Measurements from ENCODE around the gene PLA2G2E. TPM values are rescaled to one million over a fixed set of nuclear protein-coding genes. Genes with fewer than 3 reads are reported as not detected.

PLA2G2E gene
- total RNA-seq, 2 experiments from 2014 or later = not detected

DNA sequence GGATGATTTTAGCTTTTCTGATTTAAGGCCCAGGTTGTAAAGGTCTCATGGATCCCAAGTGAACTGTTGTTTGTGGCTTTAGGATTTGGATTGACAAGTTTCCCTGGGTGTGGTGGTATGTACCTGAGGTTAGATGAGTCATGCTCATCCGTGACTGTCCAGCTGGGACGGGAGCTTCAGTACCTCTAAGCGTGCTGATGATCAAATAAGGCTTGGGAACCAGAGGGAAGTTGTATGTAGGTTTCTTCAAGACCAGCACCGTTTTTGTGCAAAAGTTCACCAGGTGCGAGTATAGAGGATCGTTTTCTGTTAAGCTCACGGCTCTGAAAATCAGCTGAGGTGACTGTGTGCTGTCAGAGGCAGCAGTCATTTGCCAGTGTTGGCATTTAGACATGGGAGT, 19.8 kb downstream of the PLA2G2E start:
- Mint-ChIP-seq H3K9me3 (ENCODE audit: low read depth) (no peaks in the 10 kb centered on the region), H3K36me3 (ENCODE audit: low read depth) (peaks cover 49% of the 10 kb centered on the region), H3K4me1 (no peaks in the 10 kb centered on the region), H3K27ac (no peak overlapping the region), H3K4me3 (no peak overlapping the region), H3K27me3 (no peaks in the 10 kb centered on the region)
- intact Hi-C loops (cut with DNase I, micrococcal nuclease) = no loop called here
- ChIA-PET CTCF (interaction anchor here (0.8 kb wide), 1 partner anchor 10 kb away, joined by 4 read pairs; no protein-coding TSS in a partner anchor), POLR2A (no interaction called here)
- ATAC-seq (no peak), DNase-seq (no peak)

DNA sequence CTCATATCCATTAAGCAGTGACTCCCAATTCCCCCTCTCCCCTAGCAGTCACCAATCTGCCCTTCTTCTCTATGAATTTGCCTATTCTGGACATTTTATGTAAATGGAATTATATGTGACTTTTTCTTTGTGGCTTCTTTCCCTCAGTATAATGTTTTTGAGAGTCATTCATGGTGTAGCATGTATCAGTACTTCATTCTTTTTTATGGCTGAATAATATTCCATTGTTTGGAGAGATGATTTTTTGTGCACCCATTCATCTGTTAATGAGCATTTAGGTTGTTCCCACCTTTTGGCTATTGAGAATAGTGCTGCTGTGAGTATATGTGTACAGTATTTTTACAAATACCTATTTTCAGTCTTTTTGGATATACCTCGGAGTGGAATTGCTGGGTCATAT, 21.8 kb downstream of the PLA2G2E start:
- ATAC-seq = no peak
- H3K9me3 Mint-ChIP-seq (ENCODE audit: low read depth) = no peaks in the 10 kb centered on the region
- no peak for DNase-seq
- CTCF ChIA-PET = no interaction called here
- intact Hi-C loops (cut with DNase I, micrococcal nuclease) = no loop called here
- POLR2A ChIA-PET = no interaction called here
- no peak overlapping the region for H3K4me3 Mint-ChIP-seq
- H3K36me3 Mint-ChIP-seq (ENCODE audit: low read depth) = peaks cover 45% of the 10 kb centered on the region
- H3K27me3 Mint-ChIP-seq = no peaks in the 10 kb centered on the region
- no peaks in the 10 kb centered on the region for H3K4me1 Mint-ChIP-seq
- H3K27ac Mint-ChIP-seq = no peak overlapping the region

DNA sequence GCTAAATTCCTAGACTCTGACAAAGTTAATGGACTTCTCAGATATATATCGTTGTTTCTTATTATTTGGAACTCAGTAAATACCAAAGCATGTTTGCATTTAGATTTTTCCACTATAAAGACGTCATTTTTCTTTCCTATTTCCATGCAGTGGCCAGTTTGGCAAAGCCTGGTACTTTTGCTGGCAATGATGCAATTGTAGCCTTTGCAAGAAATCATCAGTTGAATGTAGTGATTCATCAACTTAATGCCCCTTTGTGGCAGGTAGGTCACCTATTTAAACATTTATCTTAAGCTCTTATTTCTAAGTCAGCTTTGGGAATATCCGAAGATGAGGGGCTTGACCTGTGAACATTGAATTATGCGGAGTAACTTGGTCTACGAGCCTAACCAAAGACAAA, 29.2 kb downstream of the PLA2G2E start:
- DNase-seq = no peak
- no peaks in the 10 kb centered on the region for H3K9me3 Mint-ChIP-seq (ENCODE audit: low read depth)
- no peak overlapping the region for H3K4me3 Mint-ChIP-seq
- H3K27ac Mint-ChIP-seq = no peak overlapping the region
- H3K36me3 Mint-ChIP-seq (ENCODE audit: low read depth) = peaks cover 38% of the 10 kb centered on the region
- intact Hi-C loops (cut with DNase I, micrococcal nuclease) = no loop called here
- peaks cover 1% of the 10 kb centered on the region for H3K4me1 Mint-ChIP-seq
- no peak for ATAC-seq
- POLR2A ChIA-PET = no interaction called here
- CTCF ChIA-PET = interaction anchor here (0.6 to 3.2 kb wide), 5 partner anchors 9 to 512 kb away, joined by 3 to 20 read pairs (median 3); partner anchors contain the start of gene OTUD3
- H3K27me3 Mint-ChIP-seq = no peaks in the 10 kb centered on the region

DNA sequence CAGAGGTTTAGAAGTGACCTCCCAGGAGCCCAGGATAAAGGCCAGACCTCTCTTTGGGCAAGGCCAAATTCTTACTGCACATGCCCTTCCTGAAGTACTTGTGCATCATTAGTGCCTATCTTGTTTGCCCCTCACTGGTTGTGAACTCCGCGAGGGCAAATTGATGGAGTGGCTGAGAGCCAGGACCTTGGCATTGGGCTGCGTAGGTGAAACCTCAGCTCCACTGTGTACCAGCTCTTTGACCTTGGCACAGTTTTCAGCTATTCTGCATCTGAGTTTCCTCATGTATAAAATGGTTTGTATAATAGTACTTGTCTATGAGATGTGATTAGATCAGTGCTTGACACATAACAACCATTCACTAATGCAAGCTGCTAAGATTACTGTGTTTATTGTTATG, 29.7 kb downstream of the PLA2G2E start:
- Mint-ChIP-seq H3K4me1 (peaks cover 2% of the 10 kb centered on the region), H3K36me3 (ENCODE audit: low read depth) (peaks cover 33% of the 10 kb centered on the region), H3K27ac (no peak overlapping the region), H3K27me3 (no peaks in the 10 kb centered on the region), H3K4me3 (no peak overlapping the region), H3K9me3 (ENCODE audit: low read depth) (no peaks in the 10 kb centered on the region)
- ChIA-PET CTCF (interaction anchor here (0.6 to 3.2 kb wide), 5 partner anchors 10 to 511 kb away, joined by 3 to 20 read pairs (median 3); partner anchors contain the start of gene OTUD3), POLR2A (no interaction called here)
- no peak for ATAC-seq
- no peak for DNase-seq
- intact Hi-C loops (cut with DNase I, micrococcal nuclease) = no loop called here

DNA sequence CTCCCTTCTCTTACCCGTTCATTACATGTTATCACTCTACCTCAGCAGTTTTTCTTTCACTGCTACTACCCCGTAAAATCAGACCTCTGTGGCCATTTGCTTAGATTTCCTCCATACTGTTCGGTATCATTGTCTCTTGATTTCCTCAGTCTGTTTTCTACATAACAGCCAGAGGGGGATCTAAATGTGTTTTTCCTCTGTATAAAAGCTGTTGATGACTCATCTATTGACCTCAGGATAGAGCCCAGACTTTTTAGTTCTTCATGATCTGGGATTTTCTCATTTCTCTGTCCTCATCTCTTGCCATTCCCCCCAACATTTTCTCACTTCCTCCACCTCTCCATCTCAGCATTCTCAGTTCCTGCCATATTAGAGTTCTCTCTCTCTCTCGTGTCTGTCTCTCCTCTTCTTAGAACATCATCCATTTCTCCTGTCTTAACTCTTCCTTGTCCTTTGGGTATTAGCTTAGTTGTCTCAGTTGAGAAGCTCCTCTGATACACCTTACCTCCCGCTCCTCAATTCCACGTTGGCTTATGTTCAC, 30.7 kb downstream of the PLA2G2E start:
- Mint-ChIP-seq H3K27me3 (no peaks in the 10 kb centered on the region), H3K4me3 (no peak overlapping the region), H3K9me3 (ENCODE audit: low read depth) (no peaks in the 10 kb centered on the region), H3K36me3 (ENCODE audit: low read depth) (peaks cover 33% of the 10 kb centered on the region), H3K4me1 (peaks cover 10% of the 10 kb centered on the region), H3K27ac (no peak overlapping the region)
- POLR2A ChIA-PET = no interaction called here
- DNase-seq = no peak
- intact Hi-C loops (cut with DNase I, micrococcal nuclease) = no loop called here
- ATAC-seq = no peak
- CTCF ChIA-PET = interaction anchor here (1.0 to 3.2 kb wide), 2 partner anchors 10 to 188 kb away, joined by 3 to 20 read pairs; partner anchors contain the start of gene OTUD3

DNA sequence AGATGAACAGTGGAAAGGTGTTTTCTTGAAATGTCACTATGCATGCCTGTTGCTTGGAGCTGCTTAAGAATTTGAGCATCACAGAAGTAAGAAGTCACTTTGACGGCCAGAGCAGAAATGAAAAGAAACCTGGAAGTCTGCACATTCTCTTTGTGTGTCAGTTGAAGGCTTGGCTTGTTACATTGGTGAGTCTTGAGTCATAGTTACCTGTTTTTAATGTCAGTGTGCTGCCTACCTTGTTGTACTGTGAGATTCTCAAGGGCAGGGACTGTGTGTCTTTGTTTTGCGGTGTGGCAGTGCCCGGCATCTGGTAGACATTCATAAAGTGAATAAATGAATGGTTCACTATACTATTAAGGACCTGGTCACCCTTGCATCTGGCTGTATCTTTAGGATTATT, 31.3 kb downstream of the PLA2G2E start:
- ChIA-PET CTCF (no interaction called here), POLR2A (no interaction called here)
- peaks cover 10% of the 10 kb centered on the region for H3K4me1 Mint-ChIP-seq
- ATAC-seq = no peak
- H3K27me3 Mint-ChIP-seq = no peaks in the 10 kb centered on the region
- intact Hi-C loops (cut with DNase I, micrococcal nuclease) = no loop called here
- no peaks in the 10 kb centered on the region for H3K9me3 Mint-ChIP-seq (ENCODE audit: low read depth)
- H3K27ac Mint-ChIP-seq = no peak overlapping the region
- H3K36me3 Mint-ChIP-seq (ENCODE audit: low read depth) = peaks cover 29% of the 10 kb centered on the region
- no peak for DNase-seq
- no peak overlapping the region for H3K4me3 Mint-ChIP-seq

DNA sequence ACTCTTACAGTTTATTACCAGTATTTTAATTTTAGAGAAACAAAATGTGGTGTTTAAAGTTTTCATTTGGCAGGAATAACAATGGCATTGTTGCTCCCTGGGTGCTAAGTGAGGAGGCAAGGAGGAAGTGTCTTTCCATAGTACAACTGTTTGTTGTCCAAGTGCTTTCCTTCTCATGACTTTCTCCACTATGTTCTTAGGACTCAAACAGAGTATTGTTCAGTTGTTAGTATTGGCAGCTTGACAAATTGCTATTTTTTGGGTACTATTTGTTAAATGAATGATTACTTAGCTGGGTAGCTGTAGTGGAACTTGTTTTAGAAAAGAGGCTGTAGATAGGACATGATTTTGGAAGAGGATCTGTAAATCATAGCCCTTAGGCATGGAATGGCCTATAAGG, 33.8 kb downstream of the PLA2G2E start:
- ATAC-seq (no peak), DNase-seq (no peak)
- H3K36me3 Mint-ChIP-seq (ENCODE audit: low read depth) = peaks cover 17% of the 10 kb centered on the region
- intact Hi-C loops (cut with DNase I, micrococcal nuclease) = loop anchor here in 1 of 2 experiments (10.0 kb wide), 1 partner anchor 985 kb away; the partner anchor contains the start of gene ALDH4A1
- ChIA-PET CTCF (no interaction called here), POLR2A (no interaction called here)
- H3K27me3 Mint-ChIP-seq = no peaks in the 10 kb centered on the region
- H3K9me3 Mint-ChIP-seq (ENCODE audit: low read depth) = no peaks in the 10 kb centered on the region
- peaks cover 24% of the 10 kb centered on the region for H3K4me1 Mint-ChIP-seq
- no peak overlapping the region for H3K27ac Mint-ChIP-seq
- H3K4me3 Mint-ChIP-seq = no peak overlapping the region

DNA sequence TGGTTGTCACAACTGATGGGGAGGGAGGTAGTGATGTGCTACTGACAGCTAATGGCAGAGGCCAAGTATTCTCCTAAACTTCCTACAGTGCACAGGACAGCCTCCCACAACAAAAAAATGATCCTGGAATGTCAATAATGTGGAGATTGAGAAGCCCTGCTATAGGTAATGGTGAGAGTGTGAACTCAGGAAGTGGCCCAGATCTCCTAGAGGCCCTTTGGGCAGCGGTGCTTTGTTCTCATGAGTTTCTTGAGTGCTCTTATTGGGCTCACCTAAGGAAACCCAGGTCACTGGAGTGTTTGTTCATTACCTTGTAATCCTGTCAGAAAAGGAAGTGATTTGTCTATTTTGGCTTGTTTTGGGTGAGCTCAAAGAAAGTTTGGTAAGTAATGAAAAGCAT, 35.3 kb downstream of the PLA2G2E start:
- ATAC-seq (no peak), DNase-seq (no peak)
- H3K27me3 Mint-ChIP-seq = no peaks in the 10 kb centered on the region
- H3K27ac Mint-ChIP-seq = no peak overlapping the region
- peaks cover 40% of the 10 kb centered on the region for H3K4me1 Mint-ChIP-seq
- H3K4me3 Mint-ChIP-seq = no peak overlapping the region
- H3K9me3 Mint-ChIP-seq (ENCODE audit: low read depth) = no peaks in the 10 kb centered on the region
- POLR2A ChIA-PET = no interaction called here
- intact Hi-C loops (cut with DNase I, micrococcal nuclease) = loop anchor here in 1 of 2 experiments (10.0 kb wide), 1 partner anchor 983 kb away; the partner anchor contains the start of gene ALDH4A1
- peaks cover 16% of the 10 kb centered on the region for H3K36me3 Mint-ChIP-seq (ENCODE audit: low read depth)
- CTCF ChIA-PET = no interaction called here

DNA sequence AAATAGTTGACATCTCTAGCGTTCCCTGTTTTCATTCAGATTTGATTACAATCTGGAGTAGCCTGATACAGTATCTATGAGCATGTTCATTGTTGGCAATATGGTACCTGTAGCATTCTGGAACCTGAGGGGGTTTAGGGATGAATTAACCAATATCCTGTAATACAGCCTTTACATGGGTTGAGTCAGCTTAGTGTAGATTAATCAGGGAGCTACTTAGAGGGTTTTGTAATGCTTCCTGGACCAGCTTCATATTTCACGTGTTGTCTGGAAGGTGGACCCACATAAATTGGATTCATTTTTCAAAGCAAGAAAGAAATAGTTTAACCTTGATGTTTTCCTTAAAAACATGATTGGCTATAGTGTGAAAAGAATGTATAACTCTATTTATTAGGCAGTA, 37.6 kb downstream of the PLA2G2E start:
- CTCF ChIA-PET = interaction anchor here (0.6 to 1.4 kb wide), 3 partner anchors 24 to 64 kb away, joined by 3 read pairs; no protein-coding TSS in a partner anchor

DNA sequence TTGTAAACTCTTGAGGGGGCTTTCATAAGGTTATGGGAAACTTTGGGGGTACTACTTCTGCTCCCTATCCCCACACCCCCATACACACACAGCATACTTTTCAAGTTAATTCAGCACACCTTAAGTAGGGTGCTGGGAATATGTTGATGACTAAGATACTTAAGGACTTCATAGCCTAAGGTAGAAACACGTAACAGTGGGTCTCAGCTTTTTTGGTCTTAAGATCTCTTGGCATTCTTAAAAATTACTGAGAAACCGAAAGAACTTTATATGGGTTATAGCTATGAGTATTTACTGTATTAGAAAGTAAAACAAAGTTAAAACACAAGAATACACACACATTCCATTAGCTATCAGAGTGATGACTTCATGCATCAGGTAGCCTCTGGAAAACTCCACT, 39.1 kb downstream of the PLA2G2E start:
- ATAC-seq = no peak
- DNase-seq = no peak
- no peak overlapping the region for H3K4me3 Mint-ChIP-seq
- ChIA-PET CTCF (interaction anchor here (0.6 to 4.2 kb wide), 4 partner anchors 10 to 268 kb away, joined by 3 to 20 read pairs (median 14); no protein-coding TSS in a partner anchor), POLR2A (no interaction called here)
- H3K27ac Mint-ChIP-seq = no peak overlapping the region
- H3K27me3 Mint-ChIP-seq = no peaks in the 10 kb centered on the region
- peaks cover 46% of the 10 kb centered on the region for H3K4me1 Mint-ChIP-seq
- H3K9me3 Mint-ChIP-seq (ENCODE audit: low read depth) = no peaks in the 10 kb centered on the region
- H3K36me3 Mint-ChIP-seq (ENCODE audit: low read depth) = peaks cover 1% of the 10 kb centered on the region
- intact Hi-C loops (cut with DNase I, micrococcal nuclease) = loop anchor here (5.0 to 10.0 kb wide), 3 partner anchors 172 to 980 kb away; partner anchors contain the start of genes ALDH4A1 (in 1 of the 2) and DDOST (in 1 of the 2)

More for the DNA sequence above, 37.6 kb downstream of the PLA2G2E start:
- ATAC-seq = no peak
- Mint-ChIP-seq H3K4me3 (no peak overlapping the region), H3K4me1 (peaks cover 47% of the 10 kb centered on the region), H3K27me3 (no peaks in the 10 kb centered on the region), H3K27ac (no peak overlapping the region), H3K36me3 (ENCODE audit: low read depth) (peaks cover 3% of the 10 kb centered on the region), H3K9me3 (ENCODE audit: low read depth) (no peaks in the 10 kb centered on the region)
- intact Hi-C loops (cut with DNase I, micrococcal nuclease) = loop anchor here in 1 of 2 experiments (10.0 kb wide), 1 partner anchor 981 kb away; the partner anchor contains the start of gene ALDH4A1
- no peak for DNase-seq
- POLR2A ChIA-PET = no interaction called here

DNA sequence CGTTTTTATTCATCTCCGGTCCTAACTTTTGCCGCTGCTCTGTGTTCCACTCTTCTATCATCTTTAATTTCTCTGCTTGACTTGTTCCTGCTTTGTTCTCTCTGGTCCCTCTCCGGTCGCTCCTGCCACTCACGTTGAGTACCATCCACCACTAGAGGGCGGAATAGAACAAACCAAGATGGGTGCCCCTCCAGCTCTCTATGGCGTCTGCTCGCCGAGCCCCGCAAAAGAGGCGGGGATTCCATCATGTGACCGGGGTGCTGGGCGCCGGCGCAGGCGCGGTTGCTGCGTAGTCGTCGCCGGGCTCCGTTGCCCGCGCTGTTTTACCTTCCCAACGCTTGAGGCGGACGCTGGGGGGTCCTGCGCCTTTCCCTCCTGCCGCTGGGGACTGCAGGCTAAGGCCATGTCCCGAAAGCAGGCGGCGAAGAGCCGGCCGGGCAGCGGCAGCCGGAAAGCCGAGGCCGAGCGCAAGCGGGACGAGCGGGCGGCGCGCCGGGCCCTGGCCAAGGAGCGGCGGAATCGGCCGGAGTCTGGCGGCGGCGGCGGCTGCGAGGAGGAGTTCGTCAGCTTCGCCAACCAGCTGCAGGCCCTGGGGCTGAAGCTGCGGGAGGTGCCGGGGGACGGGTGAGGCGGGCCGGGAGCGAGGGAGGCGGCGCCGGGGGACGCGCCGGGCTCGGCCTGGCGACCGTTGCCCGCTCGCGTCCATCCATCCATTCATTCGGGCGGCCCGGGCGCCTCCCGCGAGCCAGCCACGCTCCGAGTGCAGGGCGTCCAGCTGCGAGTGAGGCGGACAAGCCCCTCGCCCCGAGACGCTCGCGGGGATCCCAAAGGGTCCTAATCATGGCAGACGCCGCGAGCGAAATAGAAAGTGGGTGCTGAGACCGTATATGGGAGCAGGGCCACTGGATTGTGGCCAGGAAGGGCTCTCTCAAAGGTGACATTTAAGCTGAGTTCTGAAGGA, 41.0 kb downstream of the PLA2G2E start, which contains the start of gene OTUD3:
OTUD3 (plus strand) TSS at position 285 of the 961 bp plus-strand sequence; CDS start at position 404, 119 bp downstream.
- Mint-ChIP-seq H3K27ac (peak within 1 kb of the TSS; percentile 76), H3K4me1 (peaks cover 36% of the 10 kb centered on the region), H3K9me3 (ENCODE audit: low read depth) (no peaks in the 10 kb centered on the region), H3K4me3 (peak within 1 kb of the TSS; percentile 79), H3K27me3 (peaks cover 4% of the 10 kb centered on the region), H3K36me3 (ENCODE audit: low read depth) (peaks cover 1% of the 10 kb centered on the region)
- CTCF ChIA-PET = interaction anchor here (0.7 to 4.2 kb wide), 12 partner anchors 10 to 628 kb away, joined by 3 to 20 read pairs (median 4); no protein-coding TSS in a partner anchor
- ATAC-seq = peak; percentile 98
- DNase-seq = peak; percentile 96
- POLR2A ChIA-PET = interaction anchor here (0.7 kb wide), 2 partner anchors 269 to 282 kb away, joined by 3 read pairs; no protein-coding TSS in a partner anchor
- intact Hi-C loops (cut with DNase I, micrococcal nuclease) = loop anchor here (1.0 to 10.0 kb wide), 12 partner anchors 83 to 978 kb away; partner anchors contain the start of genes ALDH4A1 (in 1 of the 2), DDOST (in 1 of the 2), MUL1 (in 1 of the 2) and TMCO4 (in 1 of the 2)
